ENCODE measurements around the gene FBXL13.
"Not testable (repeated sequence)": the region's sequence is repeated elsewhere in the genome, so short reads cannot be mapped to it uniquely, and the experiment has no call there.

The FBXL13 gene

GRCh38 chr7:102979670-102980069 is 94.9 kb downstream of the FBXL13 start:
- DNase-seq, result no peak

- no peak for DNase-seq
Observed at GRCh38 chr7:102978284-102978683, 96.3 kb downstream of the FBXL13 start.

- DNase-seq, result not testable (repeated sequence)
Observed at GRCh38 chr7:102977586-102977985, 97.0 kb downstream of the FBXL13 start.

- DNase-seq, result no peak
Observed at GRCh38 chr7:102976493-102976892, 98.1 kb downstream of the FBXL13 start.

GRCh38 chr7:102975854-102976253 is 98.7 kb downstream of the FBXL13 start:
- no peak for DNase-seq

- no peak for DNase-seq
Observed at GRCh38 chr7:102974366-102975236, 100.0 kb downstream of the FBXL13 start.

GRCh38 chr7:102973096-102973802 is 101.3 kb downstream of the FBXL13 start:
- no peak for DNase-seq

GRCh38 chr7:102967798-102968197 is 106.8 kb downstream of the FBXL13 start:
- no peak for DNase-seq

GRCh38 chr7:102966465-102966864 is 108.1 kb downstream of the FBXL13 start:
- DNase-seq, result no peak

GRCh38 chr7:102961993-102962392 is 112.6 kb downstream of the FBXL13 start:
- not testable (repeated sequence) for DNase-seq

GRCh38 chr7:102958004-102958403 is 116.6 kb downstream of the FBXL13 start:
- not testable (repeated sequence) for DNase-seq

- DNase-seq, result not testable (repeated sequence)
Observed at GRCh38 chr7:102954359-102954758, 120.2 kb downstream of the FBXL13 start.

GRCh38 chr7:102953406-102953805 is 121.2 kb downstream of the FBXL13 start:
- DNase-seq, result no peak

- DNase-seq, result no peak
Observed at GRCh38 chr7:102951839-102952238, 122.8 kb downstream of the FBXL13 start.

GRCh38 chr7:102944241-102944640 is 130.4 kb downstream of the FBXL13 start:
- DNase-seq, result no peak

- DNase-seq, result no peak
Observed at GRCh38 chr7:102943423-102944169, 131.0 kb downstream of the FBXL13 start.

GRCh38 chr7:102942868-102943267 is 131.7 kb downstream of the FBXL13 start:
- no peak for DNase-seq

- no peak for DNase-seq
Observed at GRCh38 chr7:102942181-102942866, 132.3 kb downstream of the FBXL13 start.

- no peak for DNase-seq
Observed at GRCh38 chr7:102938679-102939078, 135.9 kb downstream of the FBXL13 start.

- no peak for DNase-seq
Observed at GRCh38 chr7:102935450-102936115, 139.0 kb downstream of the FBXL13 start.

GRCh38 chr7:102934701-102935100 is 139.9 kb downstream of the FBXL13 start:
- no peak for DNase-seq

GRCh38 chr7:102934239-102934638 is 140.4 kb downstream of the FBXL13 start:
- DNase-seq, result no peak

Data from CD4-positive, alpha-beta T cell treated with Interleukin-6 for 4 hours (primary cell).